NCI-H69 (cell line): ENCODE measurements around the gene CARD10.
"Not testable (repeated sequence)": the region's sequence is repeated elsewhere in the genome, so short reads cannot be mapped to it uniquely, and the experiment has no call there.

Experiments used
- DNase-seq: peaks from one replicate; lab custom pipeline; 2025; lab: John Stamatoyannopoulos, UW

The CARD10 gene

DNA sequence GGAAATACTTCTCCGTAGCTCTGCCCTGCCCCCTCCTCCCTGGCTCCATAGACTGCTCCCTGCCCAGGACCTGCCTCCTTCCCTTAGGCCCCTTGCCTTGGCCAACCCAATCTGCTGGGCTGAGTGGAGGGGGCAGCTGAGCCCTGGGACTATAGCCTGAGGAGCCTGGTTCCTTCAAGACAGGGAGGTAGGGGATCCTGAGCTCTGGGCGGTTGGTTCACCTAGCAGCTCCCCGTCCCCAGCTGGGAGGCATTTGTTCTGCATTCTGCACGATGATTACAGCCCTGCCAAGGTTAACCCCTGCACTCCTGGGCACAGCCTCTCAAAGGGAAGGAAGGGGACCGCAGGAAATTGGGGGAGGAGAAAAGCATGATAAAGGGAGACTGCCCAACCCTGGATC lies 37.5 kb upstream of the CARD10 start:
- DNase-seq: peak; percentile 41

DNA sequence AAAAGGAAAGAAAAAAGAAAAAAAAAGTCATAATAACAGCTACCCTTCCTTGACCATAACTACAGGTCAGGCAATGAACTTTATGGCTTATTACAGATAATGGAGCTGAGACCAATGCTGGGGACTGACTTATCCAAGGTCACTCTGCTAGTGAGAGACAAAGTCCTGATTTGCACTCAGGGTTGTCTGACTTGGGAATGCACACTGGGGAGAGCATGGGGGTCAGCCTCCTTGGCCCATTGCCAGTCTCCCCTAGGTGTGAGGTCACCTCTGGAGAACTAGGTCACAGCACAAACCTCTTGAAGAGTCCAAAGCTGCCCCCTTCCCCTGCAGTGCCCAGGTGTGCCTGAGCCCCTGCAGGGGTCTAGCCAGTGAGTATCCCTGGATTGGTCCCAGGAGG lies 35.8 kb upstream of the CARD10 start:
- DNase-seq: no peak

DNA sequence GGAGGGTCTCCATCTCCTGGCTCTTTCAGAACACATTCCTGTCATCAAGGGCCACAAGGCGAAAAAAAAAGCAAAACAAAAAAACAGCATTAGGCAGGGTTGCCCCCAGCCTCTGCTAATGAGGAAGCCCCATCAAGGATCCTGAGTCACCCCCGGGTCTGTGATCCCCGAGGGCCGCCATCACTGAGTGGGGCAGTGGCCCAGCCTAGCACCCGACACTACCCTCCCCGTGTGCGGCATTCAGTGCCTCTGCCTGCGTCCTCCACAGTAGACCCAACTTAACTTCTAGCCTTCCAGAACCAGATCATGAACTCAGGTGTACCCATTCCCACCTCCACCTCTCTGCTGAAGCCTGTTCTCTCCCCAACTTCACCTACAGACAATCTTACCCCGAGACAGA lies 34.5 kb upstream of the CARD10 start:
- DNase-seq: no peak

DNA sequence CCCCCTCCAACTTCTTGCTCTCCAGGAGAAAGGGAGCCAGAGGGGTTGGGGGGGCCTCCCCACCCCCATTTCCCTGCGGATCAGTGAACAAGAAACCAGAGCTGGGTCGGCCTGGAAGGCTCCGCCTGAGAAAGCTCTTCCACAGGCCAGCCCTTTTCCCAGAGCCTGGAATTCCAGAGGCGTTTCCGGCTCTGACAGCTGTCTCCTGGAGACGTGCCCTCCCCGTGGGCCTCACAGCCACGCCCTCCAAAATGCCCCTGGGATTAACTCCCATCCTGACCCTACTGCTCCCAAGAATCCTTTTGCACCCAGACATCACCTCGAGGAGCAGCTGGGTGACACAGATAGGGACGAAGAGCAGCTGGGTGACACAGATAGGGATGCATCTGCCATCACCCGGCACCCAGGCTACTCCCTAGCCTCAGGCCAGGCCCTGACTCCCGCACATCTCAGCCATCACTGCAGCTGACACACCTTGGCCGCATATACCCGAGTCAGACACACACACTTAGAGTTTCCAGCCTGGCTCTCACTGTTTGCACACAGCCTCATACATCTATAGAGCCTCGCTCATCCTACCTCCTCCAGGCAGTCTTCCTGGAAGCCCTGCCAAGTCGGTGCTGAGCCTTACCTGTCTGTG lies 33.4 kb upstream of the CARD10 start:
- DNase-seq: peak; percentile 55

DNA sequence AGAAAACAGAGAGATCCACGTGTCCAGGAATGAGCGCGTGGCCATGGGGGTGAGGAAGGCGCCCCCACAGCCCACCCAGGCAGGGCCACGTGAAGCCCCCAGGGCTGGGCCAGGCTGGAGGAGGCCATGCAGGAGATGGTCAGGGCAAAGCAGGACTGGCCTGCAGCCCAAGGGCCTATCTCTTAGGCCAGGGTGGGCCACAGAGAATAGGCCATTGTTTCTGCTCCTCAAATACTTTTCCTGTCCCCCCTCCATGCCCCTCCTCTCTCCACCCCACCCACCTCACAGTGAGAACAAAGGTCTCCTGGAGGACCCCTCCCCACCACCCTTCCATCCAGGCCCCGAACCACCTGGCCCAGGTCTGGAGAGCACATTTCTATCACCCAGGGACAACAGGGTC lies 32.8 kb upstream of the CARD10 start:
- DNase-seq: no peak

DNA sequence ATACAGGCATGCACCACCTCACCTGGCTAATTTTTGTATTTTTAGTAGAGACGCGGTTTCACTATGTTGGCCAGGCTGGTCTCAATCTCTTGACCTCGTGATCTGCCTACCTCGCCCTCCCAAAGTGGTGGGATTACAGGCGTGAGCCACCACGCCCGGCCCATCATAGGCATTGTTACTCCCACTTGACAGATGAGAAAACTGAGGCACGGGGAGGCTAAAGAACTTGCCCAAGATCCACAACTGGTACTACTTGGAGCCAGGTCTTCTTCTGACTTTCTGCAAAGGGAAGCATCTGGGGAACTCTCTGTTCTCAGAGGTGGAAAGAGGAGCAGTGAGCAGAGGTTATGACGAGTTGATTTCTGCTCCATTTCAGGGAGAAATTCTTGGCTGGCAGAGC lies 31.7 kb upstream of the CARD10 start:
- not testable (repeated sequence) for DNase-seq

DNA sequence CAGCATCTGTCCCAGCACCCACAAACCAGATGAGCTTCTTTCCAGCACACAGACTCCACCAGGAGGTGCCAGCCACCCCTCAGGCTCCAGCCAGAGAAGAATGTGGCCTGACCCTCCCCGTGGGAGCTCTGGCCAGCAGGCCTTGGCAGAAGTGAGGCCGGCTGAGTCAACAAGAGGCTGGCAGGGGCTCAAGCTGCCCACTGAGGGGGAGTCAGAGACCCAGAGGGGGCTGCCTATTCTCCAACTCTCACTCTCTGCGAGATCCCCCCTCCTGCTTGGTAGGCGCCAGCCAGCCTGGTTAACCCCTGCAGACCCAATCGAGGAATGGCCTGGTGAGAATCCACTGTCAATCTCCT lies 30.5 kb upstream of the CARD10 start:
- peak; percentile 65 for DNase-seq

DNA sequence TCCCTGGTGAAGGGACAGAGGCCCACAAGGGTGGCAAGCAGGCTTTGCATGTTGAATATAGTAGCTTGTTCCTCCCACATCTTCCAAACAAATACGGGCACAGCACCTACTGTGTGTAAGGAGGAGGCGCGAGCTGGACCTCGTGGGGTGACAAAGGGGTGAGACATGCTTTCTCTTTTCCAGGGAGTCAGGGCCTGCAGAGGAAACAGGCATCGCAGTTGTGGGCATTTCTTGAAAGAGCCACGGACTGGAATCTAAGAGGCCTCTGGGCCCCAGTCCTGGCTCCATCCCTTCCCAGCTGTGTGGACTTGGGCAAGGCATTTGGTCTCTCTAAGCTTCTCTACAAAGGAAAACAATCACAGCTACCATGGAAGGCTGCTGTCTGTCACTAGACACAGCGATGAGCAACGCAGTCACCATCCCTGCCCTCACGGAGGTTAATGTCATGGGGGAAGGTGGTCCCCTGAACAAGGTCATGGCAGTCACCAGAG lies 28.1 kb upstream of the CARD10 start:
- no peak for DNase-seq

DNA sequence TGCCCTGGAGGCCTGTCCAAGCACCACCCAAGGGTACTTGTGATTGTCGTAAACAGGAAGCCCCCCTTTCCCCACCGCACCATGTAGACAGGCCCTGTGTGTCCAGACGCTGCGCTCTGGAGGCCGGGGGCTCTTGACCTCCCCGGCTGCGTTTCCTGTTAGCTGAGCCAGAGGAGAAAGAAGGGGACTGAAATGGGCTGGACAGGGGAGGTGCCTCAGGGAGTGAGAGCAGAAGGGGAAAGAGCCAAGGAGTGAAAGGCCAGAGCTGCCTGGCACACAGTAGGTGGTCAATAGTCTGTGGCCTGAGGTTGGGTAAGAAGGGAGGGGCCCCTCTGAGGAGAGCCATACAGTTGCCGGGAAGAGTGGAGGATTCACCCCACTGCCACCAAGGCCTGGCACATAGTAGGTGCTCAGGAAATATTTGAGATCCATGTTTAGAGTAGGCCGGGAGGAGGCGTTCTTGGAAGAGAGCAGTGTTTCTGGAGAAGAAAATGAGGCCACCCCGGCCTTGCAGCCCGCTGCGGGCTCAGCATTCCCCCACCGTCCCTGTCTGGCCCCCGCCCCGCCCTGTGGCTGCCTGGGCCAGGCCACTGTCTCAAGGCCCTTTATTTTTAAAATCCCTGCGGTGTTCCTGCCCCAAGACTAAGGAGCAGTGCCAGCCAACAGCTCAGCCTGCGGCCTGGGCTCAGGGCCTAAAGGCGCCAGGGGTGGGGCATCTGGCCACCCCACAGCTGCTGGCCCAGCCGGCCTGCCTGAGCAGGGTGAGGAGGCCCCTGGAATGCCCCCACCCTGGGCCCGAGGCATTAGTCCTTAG lies 27.4 kb upstream of the CARD10 start:
- DNase-seq: no peak

DNA sequence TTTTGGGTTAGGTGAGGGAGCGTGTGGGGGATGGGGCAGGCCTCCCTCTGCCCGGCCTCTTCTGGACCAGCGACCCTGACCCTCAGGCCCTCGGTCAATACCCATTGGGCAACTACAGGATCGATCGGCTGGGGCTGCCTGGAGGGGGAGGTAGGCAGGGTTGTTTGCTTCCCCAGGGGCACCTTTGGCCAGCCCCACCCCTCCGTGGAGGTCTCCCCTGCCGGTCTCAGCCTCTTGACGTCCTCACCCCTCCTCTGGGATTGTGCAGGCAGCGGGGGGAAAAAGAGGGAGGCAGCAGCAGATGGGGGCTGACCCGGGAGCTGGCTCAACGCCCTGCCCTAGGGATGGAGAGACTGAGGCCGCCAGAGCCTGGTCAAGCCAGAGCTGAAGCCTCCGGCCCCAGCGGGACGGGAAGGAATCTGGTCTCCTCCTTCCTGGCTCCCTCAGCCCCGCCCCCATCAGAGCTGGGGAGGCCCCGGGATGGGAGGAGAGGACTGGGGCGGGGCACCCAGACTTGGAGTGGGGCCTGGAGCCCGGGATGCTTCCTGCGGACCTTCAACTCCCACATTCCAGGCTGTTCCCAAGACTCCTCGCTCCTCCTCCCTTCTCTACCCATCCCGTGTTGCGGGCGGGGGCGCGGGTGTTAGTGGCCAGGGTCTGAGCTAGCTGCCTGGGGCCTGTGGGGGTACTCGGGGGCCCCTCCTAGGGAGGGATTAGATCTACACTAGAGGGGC lies 26.7 kb upstream of the CARD10 start:
- DNase-seq: no peak

DNA sequence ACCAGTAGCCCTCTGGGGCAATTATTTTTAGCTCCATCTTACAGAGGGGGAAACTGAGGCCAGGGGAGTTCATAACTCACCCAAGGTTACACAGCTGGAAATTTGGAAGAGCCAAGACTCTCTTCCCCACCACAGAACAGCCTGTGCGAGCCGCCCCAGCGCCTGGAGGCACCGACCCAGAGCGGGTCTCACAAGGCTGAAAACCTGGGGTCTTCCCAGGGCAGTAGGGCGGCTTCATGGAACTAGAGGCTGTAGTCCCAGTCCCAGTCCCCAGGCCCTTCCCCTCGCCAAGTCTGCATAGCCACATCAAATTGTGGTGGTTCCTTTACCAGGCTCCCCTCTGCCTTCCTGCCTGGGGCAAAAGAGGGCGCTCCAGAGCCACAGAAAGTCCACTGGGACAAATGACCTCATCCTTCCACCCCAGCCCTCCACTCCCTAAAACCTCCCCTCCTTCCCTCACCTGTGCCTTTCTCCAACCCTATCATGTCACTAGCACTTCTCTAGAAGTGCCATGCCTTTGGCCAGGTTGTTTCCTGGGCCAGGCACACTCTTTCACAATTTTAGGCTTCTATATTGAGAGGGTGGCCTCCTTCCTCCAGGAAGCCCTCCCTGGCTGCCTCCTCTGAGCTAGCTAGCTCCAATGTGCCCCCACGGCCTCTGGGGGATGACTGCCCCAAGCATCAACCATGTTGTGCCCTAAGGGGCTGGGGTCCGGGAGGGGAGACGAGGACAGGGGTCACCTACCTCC lies 25.9 kb upstream of the CARD10 start:
- peak; percentile 51 for DNase-seq

DNA sequence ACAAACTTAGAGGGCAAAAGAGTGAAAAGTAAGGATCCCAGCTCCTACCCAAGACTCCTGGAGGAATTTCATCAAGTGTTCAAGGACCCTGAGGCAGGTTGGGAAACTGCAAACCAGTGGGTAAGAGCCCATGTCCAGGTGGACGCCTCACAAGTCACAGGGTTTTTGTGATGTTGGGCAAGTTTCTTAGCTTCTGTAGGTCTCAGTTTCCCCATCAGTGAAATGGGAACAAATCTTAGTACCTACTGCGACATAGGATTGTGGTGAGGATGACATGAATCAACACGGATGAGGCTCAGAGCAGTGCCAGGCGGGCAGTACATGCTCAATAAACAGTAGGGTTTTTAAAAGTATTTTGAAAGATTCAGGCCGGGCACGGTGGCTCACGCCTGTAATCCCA lies 23.7 kb upstream of the CARD10 start:
- no peak for DNase-seq

DNA sequence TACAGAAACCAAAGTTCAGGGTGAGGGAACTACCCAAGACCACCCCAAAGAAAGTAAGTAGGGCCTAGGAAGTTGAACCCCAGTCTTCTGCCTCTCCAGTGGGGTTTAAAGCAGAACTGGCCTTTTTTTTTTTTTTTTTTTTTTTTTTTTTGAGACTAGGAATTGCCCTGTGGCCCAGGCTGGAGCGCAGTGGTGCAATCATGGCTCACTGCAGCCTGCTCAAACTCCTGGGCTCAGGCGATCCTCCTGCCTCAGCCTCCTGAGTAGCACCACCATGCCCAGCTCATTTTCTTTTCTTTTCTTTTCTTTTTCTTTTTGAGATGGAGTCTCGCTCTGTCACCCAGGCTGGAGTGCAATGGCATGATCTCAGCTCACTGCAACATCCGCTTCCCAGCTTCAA lies 23.2 kb upstream of the CARD10 start:
- DNase-seq: not testable (repeated sequence)

DNA sequence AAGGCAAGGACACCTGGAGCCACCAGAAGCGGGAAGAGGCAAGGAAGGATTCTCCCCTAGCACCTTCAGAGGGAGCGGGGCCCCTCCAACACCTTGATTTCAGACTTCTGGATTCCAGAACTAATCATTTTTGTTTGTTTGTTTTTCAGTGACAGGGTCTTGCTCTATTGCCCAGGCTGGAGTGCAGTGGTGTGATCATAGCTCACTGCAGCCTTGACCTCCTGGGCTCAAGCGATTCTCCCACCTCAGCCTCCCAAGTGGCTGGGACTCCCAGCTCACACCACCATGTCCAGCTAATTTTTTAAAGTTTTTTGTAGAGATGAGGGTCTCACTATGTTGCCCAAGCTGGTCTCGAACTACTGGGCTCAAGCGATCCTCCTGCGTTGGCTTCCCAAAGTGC lies 20.6 kb upstream of the CARD10 start:
- not testable (repeated sequence) for DNase-seq

DNA sequence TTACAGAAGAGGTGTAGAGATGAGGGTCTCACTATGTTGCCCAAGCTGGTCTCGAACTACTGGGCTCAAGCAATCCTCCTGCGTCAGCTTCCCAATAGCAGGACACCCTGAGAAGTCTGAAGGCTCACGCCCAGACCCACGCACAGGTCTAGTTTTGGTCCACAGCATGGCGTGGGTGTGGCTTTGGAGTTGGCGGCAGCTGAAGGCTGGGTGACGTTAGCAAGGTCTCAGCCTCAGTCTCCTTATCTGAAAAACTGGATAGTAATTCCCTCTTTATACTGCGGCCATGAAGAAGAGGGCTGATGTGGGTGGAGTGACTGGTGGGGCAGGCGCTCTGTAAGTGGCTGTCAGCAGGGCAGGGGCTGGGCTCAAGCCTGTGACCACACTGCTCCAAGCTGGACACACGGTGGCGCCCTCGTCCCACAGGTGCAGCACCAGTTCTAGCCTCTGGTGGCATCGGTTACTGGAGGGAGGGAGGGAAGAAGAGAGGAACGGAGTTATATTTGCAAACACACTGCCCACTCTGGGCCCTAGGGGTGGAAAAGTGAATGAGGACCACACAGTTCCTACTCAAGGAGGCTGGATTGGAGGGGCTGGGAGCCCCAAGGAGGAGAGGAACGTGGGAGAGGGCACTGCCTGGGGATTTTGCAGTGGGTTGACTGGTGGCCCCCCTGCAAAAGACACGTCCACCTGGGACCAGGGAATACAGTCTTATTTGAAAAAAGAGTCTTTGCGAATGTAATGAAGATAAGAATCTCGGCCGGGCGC lies 19.6 kb upstream of the CARD10 start:
- peak; percentile 90 for DNase-seq

DNA sequence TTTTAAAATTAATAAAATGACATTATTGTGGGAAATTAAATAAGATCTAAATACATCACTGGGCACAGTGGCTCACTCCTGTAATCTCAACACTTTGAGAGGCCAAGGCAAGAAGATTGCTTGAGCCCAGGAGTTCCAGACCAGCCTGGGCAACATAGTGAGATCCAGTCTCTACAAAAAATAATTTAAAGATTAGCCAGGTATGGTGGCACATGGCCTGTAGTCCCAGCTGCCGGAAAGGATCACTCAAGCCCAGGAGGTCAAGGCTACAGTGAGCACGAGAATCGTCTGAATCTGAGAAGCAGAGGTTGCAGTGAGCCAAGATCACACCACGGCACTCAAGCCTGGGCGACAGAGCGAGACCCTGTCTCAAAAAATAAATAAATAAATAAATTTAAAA lies 15.9 kb upstream of the CARD10 start:
- DNase-seq: no peak

DNA sequence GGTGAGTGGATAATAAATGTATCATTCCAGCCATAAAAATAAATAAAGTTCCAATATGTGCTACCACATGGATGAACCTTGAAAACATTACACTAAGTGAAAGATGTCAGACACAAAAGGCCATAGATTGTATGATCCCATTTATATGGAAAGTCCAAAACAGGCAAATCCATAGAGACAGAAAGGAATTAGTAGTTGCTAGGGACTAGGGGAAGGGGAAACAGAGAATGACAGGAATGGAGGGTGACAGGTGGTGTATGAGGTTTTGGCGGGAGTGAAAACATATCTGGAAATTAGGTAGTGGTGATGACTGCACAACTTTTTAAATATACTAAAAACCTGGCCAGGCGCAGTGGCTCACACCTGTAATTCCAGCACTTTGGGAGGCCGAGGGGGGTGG lies 15.2 kb upstream of the CARD10 start:
- no peak for DNase-seq

DNA sequence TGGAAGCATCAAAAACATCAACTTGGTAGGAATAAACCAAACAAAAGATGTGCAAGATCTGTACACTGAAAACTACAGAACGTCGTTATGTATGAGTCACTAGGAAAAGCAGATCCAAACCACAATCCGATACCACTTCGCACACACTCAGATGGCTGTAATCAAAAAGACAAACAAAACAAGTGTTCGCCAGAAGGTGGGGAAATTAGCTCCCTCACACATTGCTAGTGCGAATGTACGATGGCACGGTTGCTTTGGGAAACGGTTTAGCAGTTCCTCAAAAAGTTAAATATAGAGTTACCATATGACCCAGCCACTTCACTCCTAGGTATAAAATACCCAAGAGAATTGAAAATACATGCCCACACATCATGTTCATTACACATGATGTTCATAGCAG lies 14.8 kb upstream of the CARD10 start:
- peak; percentile 30 for DNase-seq

DNA sequence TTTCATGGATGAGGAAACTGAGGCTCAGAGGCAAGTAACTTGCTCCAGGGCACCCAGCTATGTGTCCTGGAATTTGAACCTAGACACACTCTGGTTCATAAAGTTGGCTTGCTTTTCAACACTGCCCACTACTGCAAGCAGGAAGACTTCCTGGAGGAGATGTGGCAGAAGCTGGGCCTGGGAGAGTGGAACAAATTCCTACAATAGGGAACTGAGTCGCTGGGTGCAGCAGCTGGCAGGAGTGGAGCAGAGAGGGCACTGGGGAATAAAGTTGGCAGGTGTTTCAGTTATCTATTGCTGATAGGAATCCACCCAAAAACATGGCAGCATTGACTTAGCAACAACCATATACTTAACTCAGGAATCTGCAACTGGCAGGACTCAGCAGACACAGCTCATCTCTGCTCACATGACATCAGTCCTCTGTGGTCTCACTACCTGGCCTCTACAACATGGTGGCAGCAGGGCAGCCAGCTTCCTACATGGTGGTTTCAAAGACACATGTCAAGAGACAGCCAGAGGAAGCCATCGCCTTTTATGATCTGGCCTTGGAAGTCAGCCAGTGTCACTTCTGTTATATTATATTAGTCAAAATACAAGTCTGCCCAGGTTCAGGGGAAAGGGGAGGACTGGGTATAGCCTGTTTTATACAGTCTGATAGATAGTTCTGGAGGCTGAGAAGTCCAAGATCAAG lies 10.6 kb upstream of the CARD10 start:
- peak; percentile 26 for DNase-seq

DNA sequence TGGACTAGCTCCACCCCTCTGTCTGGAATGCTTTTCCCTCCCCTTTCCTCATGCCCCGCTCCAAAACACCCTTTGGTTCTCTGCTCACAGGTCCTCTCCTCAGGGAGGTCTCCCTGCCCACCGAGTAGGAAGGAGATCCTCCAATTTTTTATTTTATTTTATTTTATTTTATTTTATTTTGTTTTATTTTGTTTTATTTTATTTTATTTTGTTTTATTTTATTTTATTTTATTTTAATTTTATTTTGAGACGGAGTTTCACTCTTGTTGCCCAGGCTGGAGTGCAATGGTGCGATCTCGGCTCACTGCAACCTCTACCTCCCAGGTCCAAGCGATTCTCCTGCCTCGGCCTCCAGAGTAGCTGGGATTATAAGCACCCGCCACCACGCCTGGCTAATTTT lies 8.7 kb upstream of the CARD10 start:
- not testable (repeated sequence) for DNase-seq
